HG03175 (cell line): Measurements from ENCODE around the gene CRABP1.

Source experiments
- ATAC-seq: cut with Tn5 transposase; IDR thresholded peaks from one replicate; pipeline ENCODE4 v1.9.1; 2021; ENCODE audit warnings: mild to moderate bottlenecking, moderate library complexity; ENCODE audit not compliant: unreplicated experiment

The CRABP1 gene

DNA sequence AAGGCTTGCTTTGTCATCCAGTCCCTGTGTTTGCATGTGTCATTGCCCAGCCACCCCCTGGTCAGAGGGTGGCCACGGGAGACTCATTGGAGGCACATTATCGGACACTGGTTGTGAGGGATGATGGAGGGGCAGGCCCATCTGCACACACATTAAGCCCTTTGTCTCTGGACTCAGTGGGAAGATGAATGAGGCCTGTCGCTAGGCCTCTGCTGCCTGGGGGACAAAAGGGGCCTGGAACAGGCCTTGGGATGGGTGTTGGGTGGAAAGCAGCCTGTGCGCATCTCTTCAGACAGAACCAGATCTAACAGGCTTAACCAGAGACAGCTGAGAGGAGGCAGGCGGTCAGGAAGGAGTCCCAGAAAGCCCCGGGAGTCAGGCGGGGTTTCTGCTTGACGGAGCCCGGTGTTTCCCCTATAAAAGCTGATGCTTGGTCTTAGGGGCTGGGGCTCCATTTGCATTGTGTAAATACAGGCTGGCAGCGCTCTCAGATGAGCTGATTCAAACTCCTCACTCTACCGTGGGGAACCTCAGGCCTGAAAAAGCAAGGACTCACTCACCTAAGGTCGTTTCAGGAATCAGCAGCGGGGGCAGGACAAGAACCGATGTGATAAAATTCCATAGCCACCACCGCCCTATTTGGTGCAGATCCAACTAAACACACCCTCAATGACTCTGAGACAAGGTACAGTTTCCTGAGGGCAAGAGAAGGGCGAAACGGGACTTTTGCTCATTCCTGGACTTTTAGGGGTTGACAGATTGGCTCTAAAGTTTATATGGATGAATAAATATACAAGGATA is 23.7 kb upstream of the CRABP1 start:
- ATAC-seq: no peak

DNA sequence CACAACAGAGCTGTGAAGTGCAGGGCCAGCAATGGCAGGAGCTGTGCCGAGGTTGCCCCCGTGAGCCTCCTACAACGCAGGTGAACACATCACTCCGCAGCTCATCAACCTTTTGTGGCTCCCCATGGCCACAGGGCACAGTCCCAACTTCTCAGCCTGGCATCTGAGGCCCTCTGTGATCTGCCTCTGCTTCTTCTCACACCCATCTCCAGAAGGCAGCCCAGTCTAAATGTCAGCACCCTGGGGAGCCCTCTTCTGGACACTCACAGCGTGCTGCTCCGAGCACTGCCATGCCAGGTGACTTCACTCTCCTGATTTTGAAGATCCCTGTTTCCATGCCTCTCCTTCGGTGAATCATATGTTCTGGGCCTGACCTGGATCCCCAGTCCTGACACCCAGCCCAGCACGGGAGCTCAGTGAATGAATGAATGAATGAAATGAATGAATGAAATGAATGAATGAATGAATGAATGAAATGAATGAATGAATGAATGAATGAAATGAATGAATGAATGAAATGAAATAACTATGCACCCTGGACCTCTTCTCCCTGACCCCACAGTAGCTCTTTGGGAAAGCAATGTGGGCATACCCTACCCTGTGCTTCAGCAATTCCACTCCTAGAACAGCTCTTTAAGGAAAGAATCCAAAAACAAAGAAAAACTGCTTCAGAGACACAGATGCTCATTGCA is 22.9 kb upstream of the CRABP1 start:
- no peak for ATAC-seq

DNA sequence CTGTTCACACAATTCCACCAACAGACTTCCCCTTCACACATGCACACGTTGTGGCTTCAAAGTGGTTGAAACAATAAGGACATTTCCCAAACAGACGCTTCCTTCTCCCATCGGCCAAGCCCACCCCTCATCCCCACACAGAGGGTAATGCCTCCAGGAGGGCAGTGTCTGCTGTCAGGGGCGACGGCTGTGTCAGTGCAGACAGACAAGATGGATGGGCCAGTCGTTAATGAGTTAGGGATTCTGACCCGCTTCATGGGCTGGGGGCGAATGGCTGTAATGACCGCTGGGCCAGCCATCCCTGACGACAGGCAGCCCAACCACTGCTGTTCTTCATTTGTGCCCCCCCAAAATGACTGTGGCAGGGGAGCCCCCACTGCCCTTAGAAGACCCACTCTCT is 20.6 kb upstream of the CRABP1 start:
- ATAC-seq: no peak

DNA sequence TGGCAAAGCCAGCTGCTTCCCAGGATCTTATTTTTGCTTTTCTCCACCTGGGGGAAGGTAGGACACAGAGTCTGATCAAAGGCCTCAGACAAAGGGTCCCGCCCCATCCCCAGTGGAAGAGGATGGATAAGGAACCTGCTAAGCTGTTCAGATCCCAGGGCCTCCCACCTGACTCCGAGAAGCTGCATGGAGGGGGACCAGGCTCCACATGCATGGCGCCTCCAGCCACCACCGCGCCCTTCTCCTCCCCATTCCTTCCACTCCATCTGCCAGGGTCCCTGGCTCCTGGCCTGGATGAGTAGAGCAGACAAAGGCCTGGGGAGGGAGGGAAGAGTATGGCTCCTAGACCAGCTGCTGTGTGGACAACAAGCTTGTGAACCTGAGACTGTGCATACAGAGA is 20.0 kb upstream of the CRABP1 start:
- ATAC-seq: no peak

DNA sequence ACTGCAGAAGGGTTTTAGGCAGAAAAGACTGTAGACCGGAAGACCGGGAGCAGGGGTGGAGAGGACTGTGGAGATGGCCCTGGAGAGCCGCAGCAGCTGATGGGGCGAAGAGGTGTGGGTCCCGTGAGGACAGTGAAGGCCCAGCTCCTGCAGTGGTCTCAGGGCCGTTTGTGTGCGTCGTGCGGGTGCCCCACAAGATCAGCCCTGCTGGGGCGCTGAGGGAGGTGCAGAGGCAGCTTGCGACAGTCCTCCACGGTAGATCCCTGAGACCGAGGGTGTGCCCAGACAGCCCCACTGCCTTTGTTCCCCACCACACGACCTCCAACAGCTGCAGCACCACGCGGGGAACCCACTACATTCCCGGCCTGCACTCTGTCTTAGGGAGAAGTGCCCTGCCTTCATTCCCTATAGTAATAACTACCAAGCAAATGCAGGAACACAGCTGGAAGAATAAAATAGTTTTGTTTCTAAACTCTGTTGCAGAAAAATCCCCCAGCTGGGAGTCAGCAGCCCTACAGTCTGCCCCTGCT is 19.0 kb upstream of the CRABP1 start:
- ATAC-seq: no peak

DNA sequence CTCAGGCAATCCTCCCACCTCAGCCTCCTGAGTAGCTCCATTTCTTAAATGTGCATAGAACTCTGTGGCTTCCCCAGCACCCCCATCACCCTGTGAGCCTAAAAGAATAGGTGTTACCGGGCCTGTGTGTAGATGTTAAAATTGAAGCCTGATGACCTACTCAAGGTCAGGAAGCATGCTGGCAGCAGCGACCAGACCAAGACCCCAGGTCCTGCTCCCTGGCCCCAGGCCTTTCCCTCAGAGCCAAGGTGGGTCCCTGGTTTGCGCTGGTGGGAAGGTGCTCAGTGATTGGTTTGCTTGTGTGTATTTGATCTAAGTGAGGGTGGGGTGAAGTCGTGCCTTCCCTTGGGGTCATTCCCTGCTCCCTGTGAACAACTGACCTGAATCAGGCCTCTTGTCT is 18.4 kb upstream of the CRABP1 start:
- ATAC-seq: no peak

DNA sequence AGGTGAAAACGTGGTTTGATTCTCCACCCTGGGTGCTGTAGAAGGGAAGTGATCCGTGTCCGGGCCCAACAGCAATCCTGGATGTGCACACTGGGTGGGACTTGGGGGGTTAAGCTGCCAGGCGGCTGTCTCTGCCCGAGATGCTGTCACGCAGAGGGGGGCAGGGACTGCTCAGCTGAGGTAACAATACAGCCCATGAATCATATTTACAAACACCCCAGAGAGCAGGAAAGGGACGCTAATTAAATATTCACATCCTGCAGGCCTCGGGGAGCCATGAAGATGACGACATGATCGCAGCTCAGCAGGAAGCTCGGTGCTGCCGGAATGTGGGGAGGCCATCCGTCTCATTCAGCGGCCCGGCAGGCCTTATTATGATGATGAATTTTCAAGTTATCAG is 17.9 kb upstream of the CRABP1 start:
- ATAC-seq: no peak

DNA sequence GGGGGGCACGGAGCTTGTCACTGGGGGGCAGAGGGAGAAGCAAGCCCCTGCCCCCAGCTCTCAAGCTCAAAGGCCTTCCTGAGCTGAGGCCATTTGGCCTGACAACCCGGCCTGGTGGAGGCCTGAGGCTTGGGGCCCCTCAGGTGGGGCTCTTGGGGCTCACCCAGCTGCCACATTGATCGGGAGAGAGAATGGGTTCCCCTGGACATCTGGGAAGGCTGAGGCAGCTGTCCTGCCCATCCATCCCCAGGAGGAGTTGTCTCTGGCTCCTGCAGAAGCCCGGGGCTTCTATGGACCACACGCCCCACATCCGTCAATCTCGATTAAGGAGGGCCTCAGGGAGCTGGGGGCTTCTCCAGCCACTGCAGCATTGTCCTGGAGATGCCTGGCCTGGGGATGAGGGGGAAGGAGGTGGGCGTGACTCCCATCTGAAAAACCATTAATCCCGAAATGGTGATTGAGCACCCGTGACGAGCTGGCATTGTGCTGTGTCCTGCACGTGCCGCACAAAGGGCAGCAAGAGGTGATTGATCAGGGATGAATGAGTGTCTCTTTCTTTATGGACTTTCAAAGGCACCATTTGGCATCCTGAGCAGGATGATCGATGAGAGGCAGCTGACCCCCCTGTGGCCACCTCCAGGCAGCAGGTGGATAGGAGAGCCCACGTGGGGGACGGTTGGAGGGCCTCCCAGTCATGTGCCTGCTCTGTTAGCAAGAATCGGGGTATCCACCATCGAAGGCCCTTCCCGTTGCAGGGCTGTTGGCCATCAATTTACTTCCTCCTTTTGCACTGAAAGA is 17.2 kb upstream of the CRABP1 start:
- ATAC-seq: no peak

DNA sequence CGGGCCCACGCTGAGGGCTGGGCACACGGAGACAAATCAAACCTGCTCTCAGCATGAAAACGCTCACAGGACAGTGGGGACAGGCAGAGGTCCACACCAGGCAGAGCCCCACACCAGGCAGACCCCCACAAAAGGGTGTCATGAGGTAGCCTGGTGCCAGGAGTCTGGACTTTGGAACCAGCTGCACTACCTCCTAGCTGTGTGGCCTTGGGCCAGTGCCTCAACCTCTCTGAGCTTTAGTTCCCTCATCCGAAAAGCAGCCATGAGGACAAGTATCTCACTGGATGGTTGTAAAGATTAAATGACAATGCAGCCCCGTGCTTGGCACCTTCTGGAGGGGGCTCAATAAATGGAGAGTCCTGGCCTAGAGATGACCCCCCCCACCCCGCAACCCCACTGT is 16.5 kb upstream of the CRABP1 start:
- ATAC-seq: no peak

DNA sequence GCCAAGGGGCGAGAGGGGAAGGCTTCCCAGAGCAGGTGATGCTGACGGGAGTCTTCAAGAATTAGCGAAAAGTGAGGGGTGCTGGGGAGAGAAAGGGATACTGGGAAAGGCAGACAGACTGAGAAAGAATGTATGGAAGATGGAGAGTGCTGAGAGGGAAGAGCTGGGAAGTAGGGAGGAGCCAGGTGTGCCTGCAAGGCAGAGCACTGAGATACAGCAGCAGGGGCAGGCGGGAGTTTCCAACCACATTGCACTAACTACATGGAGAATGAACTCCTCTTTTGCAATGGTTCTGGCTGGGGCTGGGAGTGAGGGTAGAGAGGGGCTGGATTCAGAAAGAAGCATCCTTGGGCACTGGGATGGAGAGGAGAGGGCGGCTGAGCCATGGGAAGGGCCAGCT is 16.0 kb upstream of the CRABP1 start:
- ATAC-seq: no peak

DNA sequence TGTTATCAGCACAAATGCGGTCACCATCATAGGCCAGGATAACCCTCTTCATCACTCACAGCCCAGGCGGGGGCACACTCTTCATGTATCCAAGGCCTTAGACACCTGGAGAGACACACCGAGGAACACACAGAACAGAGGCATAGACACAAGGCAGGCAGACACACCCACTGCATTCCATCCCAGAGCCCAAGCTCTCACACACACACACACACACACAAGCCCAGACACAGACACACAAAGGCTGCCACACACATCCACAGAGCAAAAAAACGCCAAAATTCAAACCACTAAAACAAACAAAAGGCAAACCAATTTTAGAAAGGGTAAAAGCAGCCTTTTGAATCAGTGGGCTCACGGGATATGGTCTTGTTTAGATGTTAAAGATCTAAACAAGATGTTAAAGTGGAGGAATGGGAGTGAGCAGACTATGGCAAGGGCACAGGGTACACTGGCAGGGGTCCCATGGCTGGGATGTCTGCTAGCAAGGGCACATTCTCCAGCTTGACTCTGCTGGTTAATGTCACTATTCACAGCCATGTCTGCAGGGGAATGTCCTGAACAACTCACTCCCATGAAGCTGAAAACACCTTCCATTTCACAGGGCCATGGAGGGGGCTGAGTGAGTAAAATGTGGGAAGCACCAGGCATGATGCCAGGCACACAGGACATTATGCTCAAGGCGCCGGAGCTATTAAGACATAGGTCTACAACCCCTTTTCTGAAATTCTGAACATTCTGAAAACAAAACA is 14.9 kb upstream of the CRABP1 start:
- ATAC-seq: no peak

DNA sequence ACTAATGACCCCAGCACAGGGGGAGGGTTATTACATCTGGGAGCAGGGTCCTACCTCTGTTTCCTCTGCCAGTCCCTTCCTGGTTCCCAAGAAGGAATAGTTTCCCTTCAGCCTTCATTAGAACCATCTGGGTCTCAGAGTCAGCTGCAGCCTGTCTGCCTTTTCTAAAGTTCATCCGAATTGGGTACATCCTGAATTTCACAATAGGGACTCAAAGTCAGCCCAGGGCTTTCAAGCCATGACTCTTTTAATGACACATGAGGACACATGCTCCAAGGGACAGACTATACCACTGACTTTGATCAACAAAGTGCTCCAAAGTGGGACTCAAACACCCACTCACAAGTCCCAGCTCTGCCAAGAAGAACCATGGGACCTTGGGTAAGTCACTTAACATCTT is 12.7 kb upstream of the CRABP1 start:
- ATAC-seq: no peak

DNA sequence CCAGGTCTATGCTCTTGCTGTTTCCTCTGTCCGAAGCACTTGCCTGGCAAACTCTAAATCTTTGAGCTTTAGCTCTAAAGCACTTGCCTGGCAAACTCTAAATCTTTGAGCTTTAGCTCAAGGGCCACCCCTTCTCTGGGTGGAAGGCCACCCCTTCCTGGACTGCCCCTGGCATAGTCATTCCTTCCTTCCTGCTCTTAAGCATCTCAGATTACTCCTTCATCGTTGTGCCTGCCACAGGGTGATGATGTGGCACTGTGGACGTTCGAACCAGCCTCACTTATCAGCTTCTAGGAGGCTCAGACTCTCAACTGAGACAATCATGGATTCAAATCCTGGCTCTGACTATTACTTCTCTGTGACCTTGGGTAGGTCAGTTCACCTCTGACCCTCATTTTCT is 10.5 kb upstream of the CRABP1 start:
- ATAC-seq: no peak

DNA sequence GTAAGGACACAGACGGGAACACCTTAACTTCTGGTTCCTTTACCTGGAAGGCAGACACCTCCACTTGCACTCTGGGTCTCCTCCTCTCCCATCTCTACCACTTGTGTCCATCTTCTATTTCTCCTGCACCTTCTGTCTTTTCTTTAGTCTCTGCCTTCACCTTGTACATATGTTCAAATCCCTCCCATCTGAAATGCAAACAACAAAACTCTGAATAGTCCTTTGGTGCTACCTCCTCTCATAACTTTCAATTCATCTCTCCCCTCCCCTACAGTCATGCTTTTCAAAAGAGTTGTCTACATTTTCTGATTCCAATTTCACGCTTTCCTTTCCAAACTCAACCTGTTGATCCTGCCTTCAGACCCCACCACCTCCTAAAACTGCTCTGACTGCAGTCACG is 5.3 kb upstream of the CRABP1 start:
- ATAC-seq: no peak

DNA sequence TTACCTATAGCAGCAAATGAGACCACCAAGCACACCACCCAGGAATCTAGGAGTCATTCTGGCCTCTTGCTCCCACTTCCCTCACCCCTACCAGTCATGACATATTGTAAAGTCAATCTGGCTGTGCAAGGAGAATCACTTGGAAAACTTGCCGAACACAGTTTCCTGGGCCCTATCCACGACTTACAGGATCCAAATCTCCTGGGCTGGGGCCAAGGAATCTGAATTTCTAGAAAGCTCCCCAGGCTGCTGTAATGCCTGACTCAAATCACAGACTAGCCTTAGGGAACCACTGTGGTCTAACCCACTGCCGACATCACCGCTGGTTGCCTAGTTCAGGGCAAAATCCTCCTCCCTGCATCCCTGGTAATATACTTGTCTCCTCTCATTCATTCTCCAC is 4.2 kb upstream of the CRABP1 start:
- no peak for ATAC-seq

DNA sequence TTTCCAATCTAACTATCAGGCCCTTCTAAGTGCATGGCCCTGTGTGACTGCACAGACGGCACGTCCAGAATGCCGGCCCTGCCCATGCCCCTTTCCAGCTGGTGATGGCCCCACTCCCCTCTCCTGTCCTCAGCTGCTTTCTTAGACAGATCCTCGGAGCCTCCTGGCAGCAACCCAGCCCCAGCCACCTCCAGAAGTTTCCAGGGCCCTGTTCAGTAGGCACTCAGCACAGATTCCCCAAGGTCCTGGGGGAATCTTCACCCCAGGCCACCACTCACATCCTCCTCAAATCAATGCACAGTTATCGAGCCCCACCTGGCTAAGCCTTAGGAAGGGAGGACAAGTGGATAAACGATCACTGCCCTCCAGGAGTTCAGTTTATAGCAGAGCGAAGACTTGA is 1.4 kb upstream of the CRABP1 start:
- no peak for ATAC-seq

DNA sequence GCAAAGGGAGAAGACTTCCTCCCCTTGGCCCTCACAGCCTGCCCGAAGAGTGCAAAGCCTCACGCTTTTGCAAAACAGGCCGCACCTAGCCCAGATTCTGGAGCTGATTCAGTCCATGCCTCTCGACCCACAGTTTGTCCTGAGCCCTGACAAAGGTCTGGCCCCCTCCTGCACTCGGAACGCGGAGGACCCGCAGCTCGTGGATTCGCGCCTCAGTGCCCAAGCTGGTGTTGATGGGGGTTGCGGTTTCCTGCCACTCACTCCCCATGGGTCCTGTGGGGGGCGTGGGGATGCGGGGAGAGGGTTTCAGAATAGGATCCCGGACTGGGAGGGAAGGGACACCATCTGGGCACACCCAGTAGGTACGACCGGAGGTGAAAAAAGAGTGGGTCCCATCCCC is 594 bp upstream of the CRABP1 start:
- ATAC-seq: no peak

DNA sequence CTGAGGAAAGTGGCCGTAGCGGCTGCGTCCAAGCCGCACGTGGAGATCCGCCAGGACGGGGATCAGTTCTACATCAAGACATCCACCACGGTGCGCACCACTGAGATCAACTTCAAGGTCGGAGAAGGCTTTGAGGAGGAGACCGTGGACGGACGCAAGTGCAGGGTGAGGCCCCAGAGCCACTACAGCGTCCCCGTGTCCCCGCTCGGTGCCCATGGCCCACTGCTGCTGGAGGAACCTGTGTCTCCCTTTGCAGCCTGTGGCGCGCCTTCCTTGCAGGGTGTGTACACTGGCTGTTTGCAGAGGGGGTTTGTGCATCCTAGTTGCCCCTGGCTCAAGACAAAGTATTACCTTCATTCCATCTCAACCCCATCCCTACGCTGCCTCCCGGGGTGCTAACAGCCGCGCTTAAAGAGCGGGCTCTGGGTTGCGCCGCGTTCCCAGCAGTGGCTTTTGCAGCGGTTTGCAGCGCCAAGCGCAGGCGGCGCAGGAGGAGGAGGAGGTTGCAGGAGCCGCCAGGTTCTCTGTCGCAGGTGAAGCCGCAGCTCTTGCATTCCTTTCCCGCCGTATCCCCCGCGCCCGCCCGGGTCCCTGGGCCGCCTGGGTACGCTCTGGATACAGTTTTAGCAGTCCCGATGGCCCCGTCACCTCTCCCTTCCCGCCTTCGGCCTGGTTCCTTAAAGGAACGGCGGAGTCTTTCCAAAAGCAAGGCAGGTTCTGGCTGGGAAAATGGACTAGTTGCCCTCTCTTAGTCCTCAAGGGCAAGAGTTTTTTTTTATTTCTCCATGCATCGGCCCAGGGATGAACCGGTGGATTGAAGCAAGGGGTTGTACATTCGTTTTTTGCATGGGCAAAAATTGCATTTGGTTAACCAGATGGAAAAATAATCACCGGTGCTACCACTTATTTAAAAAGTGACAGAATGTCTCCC is 1.2 kb downstream of the CRABP1 start:
- no peak for ATAC-seq

DNA sequence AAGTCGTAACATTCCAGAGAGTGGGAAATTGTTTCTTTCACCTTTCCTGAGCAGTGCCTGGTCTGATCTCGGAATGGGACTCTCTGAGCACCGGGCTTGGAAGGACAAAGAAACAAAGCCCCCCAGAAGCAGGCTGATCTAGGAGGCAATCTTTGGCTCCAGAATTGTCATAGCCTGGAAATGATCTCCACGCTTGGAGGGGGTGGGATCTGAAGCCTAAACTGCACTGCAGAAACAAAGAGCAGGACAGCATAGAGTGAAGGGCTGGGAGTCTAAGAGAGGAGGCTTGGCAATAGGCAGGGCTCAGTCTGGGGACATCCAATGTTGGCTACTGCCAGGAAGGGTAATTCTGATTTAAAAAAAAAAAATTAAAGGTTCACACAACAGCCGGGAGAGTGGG is 1.9 kb downstream of the CRABP1 start:
- ATAC-seq: no peak
